NT2/D1 (cell line): Measurements from ENCODE around the gene DEPDC7.

Source experiments
- YY1 ChIP-seq: IDR thresholded peaks from 2 replicates; pipeline ENCODE4 v1.6.1; 2011; ENCODE audit not compliant: insufficient read length, insufficient read depth
- ZNF274 ChIP-seq: IDR thresholded peaks from 2 replicates; pipeline ENCODE4 v1.6.1; 2011; ENCODE audit warnings: mild to moderate bottlenecking, low read depth, low read length

- no peak for TF ChIP-seq ZNF274
- TF ChIP-seq YY1: no peak
Observed at GRCh38 chr11:33040862-33041453, 25.3 kb downstream of the DEPDC7 start.
